GM23338 (cell line): Measurements from ENCODE around the gene IKZF1. TPM values are rescaled to one million over a fixed set of nuclear protein-coding genes. Genes with fewer than 3 reads are reported as not detected.

Experiments used
- ATAC-seq: fragments of 200-7000 bp; cut with Tn5 transposase; 3 replicates; pipeline ENCODE4 v1.9.1; 2020
- DNase-seq: peaks from one replicate; pipeline ENCODE4 v3.0.0-alpha.2; 2015; ENCODE audit warnings: low spot score
- H2AFZ ChIP-seq: fragments of 200-600 bp; sonication (generic); 2 replicates; pipeline ENCODE4 v1.8.0; 2016; ENCODE audit warnings: antibody characterized with exemption, mild to moderate bottlenecking, moderate library complexity
- H3F3A ChIP-seq: fragments of 200-600 bp; sonication (generic); replicated peaks from 2 replicates; pipeline ENCODE4 v1.8.0; 2017; ENCODE audit warnings: antibody characterized with exemption, mixed run types, low read depth
- H3K27ac ChIP-seq: fragments of 200-600 bp; sonication (generic); 2 replicates; pipeline ENCODE4 v1.6.1; 2016; ENCODE audit warnings: low read depth
- H3K27me3 ChIP-seq: fragments of 200-600 bp; sonication (generic); 2 replicates; pipeline ENCODE4 v1.8.0; 2016; ENCODE audit warnings: mild to moderate bottlenecking, mixed run types, moderate library complexity; ENCODE audit not compliant: insufficient read depth
- H3K36me3 ChIP-seq: fragments of 200-600 bp; sonication (generic); 2 replicates; pipeline ENCODE4 v1.8.0; 2016; ENCODE audit warnings: mild to moderate bottlenecking; ENCODE audit not compliant: insufficient read depth
- H3K4me1 ChIP-seq: fragments of 200-600 bp; sonication (generic); 2 replicates; pipeline ENCODE4 v1.8.0; 2016; ENCODE audit warnings: mild to moderate bottlenecking, moderate library complexity; ENCODE audit not compliant: insufficient read depth
- H3K4me2 ChIP-seq: fragments of 200-600 bp; sonication (generic); 2 replicates; pipeline ENCODE4 v1.7.1; 2017; ENCODE audit warnings: mixed run types
- H3K4me3 ChIP-seq: fragments of 200-600 bp; sonication (generic); 2 replicates; pipeline ENCODE4 v1.6.1; 2016; ENCODE audit warnings: mixed run types
- H3K79me2 ChIP-seq: fragments of 200-600 bp; sonication (generic); replicated peaks from 2 replicates; pipeline ENCODE4 v1.8.0; 2017; ENCODE audit warnings: mild to moderate bottlenecking; ENCODE audit not compliant: insufficient read depth
- H3K9me2 ChIP-seq: fragments of 200-600 bp; sonication (generic); 2 replicates; pipeline ENCODE4 v1.8.0; 2017; ENCODE audit not compliant: insufficient read depth
- H4K20me1 ChIP-seq: fragments of 200-600 bp; sonication (generic); replicated peaks from 2 replicates; pipeline ENCODE4 v1.8.0; 2017; ENCODE audit warnings: mild to moderate bottlenecking; ENCODE audit not compliant: insufficient read depth
- H3K27ac Mint-ChIP-seq: 2 replicates; pipeline ENCODE4 v1.8.0; 2020; ENCODE audit warnings: inconsistent platforms, mild to moderate bottlenecking, moderate library complexity, mixed read lengths
- H3K27me3 Mint-ChIP-seq: 3 replicates; pipeline ENCODE4 v1.8.0; 2022; ENCODE audit warnings: low read depth, mild to moderate bottlenecking, moderate library complexity, mixed read lengths, inconsistent platforms; ENCODE audit not compliant: insufficient read depth, poor library complexity
- H3K36me3 Mint-ChIP-seq: 3 replicates; pipeline ENCODE4 v1.8.0; 2021; ENCODE audit warnings: low read depth, mild to moderate bottlenecking, inconsistent platforms, moderate library complexity, mixed read lengths
- H3K4me1 Mint-ChIP-seq: 3 replicates; pipeline ENCODE4 v1.8.0; 2020; ENCODE audit warnings: mild to moderate bottlenecking, inconsistent platforms, mixed read lengths
- H3K4me3 Mint-ChIP-seq: 3 replicates; pipeline ENCODE4 v1.8.0; 2021; ENCODE audit warnings: moderate library complexity, mild to moderate bottlenecking, inconsistent platforms, mixed read lengths
- H3K9me3 Mint-ChIP-seq: 3 replicates; pipeline ENCODE4 v1.8.0; 2020; ENCODE audit warnings: moderate library complexity, mild to moderate bottlenecking, inconsistent platforms, mixed read lengths
- CREB1 ChIP-seq: fragments of 250-450 bp; sonication (Bioruptor Pico); IDR thresholded peaks from 2 replicates; pipeline ENCODE4 v1.5.0; 2020; ENCODE audit warnings: low read depth, mild to moderate bottlenecking, moderate library complexity
- CTCF ChIP-seq, 2 experiments: fragments of 200-600 bp in 1 of 2; sonication (generic) in 1 of 2; conservative IDR thresholded peaks; 2 replicates each; pipeline versions ENCODE4 v1.5.1 to v1.6.1; 2016 to 2017; ENCODE audit warnings: antibody characterized with exemption in 2 of 2, low read depth in 2 of 2, mild to moderate bottlenecking in 2 of 2, moderate library complexity in 1 of 2
- ETS1 ChIP-seq: IDR thresholded peaks from 2 replicates; pipeline ENCODE4 v1.6.1; 2016; ENCODE audit warnings: antibody characterized with exemption
- EZH2 ChIP-seq: fragments of 200-600 bp; sonication (generic); IDR thresholded peaks from one replicate; pipeline ENCODE4 v1.8.0; 2017; ENCODE audit warnings: antibody characterized with exemption, mild to moderate bottlenecking, low read depth; ENCODE audit not compliant: unreplicated experiment
- EZH2phosphoT487 ChIP-seq: fragments of 200-600 bp; sonication (generic); IDR thresholded peaks from one replicate; pipeline ENCODE4 v1.8.1; 2018; ENCODE audit warnings: antibody characterized with exemption; ENCODE audit not compliant: unreplicated experiment
- JUNB ChIP-seq: IDR thresholded peaks from one replicate; pipeline ENCODE4 v1.6.1; 2016; ENCODE audit warnings: antibody characterized with exemption; ENCODE audit not compliant: unreplicated experiment
- NANOG ChIP-seq: IDR thresholded peaks from 2 replicates; pipeline ENCODE4 v1.6.1; 2016; ENCODE audit warnings: antibody characterized with exemption, borderline replicate concordance
- POLR2AphosphoS5 ChIP-seq: IDR thresholded peaks from 2 replicates; pipeline ENCODE4 v1.6.1; 2016; ENCODE audit warnings: antibody characterized with exemption, low read depth
- REST ChIP-seq: IDR thresholded peaks from one replicate; pipeline ENCODE4 v1.6.1; 2018; ENCODE audit warnings: antibody characterized with exemption; ENCODE audit not compliant: unreplicated experiment
- ZNF114 ChIP-seq: fragments of 250-450 bp; sonication (Bioruptor Pico); IDR thresholded peaks from 2 replicates; pipeline ENCODE4 v1.5.0; 2020; ENCODE audit warnings: mild to moderate bottlenecking, moderate library complexity
- ZNF331 ChIP-seq: fragments of 250-450 bp; sonication (Bioruptor Pico); IDR thresholded peaks from 2 replicates; pipeline ENCODE4 v1.5.0; 2020; ENCODE audit warnings: low read depth, mild to moderate bottlenecking, moderate library complexity
- polyA plus RNA-seq: library from polyadenylated mRNA; unstranded; fragments of >200 nt; fragmentation: Nextera tagmentation; extraction: Ambion mirVana; gene quantifications from 2 replicates; pipeline ENCODE4 v1.2.1, GENCODE V29; 2016
- total RNA-seq: library from RNA; depleted of rRNA; stranded (reverse); fragments of >200 nt; shearing (Covaris generic); gene quantifications from 2 replicates; pipeline ENCODE4 v1.2.3, GENCODE V29; 2014

IKZF1 gene
- total and polyA plus RNA-seq, 2 experiments from 2014 or later: 0.57 to 1.8 TPM

- no peaks in the 10 kb centered on the region for H3K36me3 Mint-ChIP-seq
- DNase-seq (no peak), ATAC-seq (no peak)
- H3K4me3 ChIP-seq: no peak overlapping the region
- H2AFZ ChIP-seq: no peak overlapping the region
- no peak overlapping the region for H3K27ac ChIP-seq
- H3F3A ChIP-seq: no peaks in the 10 kb centered on the region
- no peaks in the 10 kb centered on the region for H3K36me3 ChIP-seq
- no peak overlapping the region for H3K4me2 ChIP-seq
- no peaks in the 10 kb centered on the region for H3K9me2 ChIP-seq
- H3K27ac Mint-ChIP-seq: no peak overlapping the region
- H4K20me1 ChIP-seq: no peaks in the 10 kb centered on the region
- H3K9me3 Mint-ChIP-seq: no peaks in the 10 kb centered on the region
- H3K27me3 ChIP-seq: no peaks in the 10 kb centered on the region
- TF ChIP-seq REST (no peak), ETS1 (no peak), EZH2 (no peak), CTCF (conservative IDR thresholded peaks at IDR 0.05; ENCODE audit: low read depth in 2 of 2) (no peak), EZH2phosphoT487 (no peak), POLR2AphosphoS5 (no peak), ZNF331 (CRISPR knock-in tag) (no peak)
- no peaks in the 10 kb centered on the region for H3K79me2 ChIP-seq
- H3K27me3 Mint-ChIP-seq: peaks cover 4% of the 10 kb centered on the region
- no peaks in the 10 kb centered on the region for H3K4me1 ChIP-seq
- no peaks in the 10 kb centered on the region for H3K4me1 Mint-ChIP-seq
- no peak overlapping the region for H3K4me3 Mint-ChIP-seq
Measured at GRCh38 chr7:50396856-50397255, 92.3 kb downstream of the IKZF1 start.

GRCh38 chr7:50397320-50397970 is 92.9 kb downstream of the IKZF1 start:
- H2AFZ ChIP-seq: no peak overlapping the region
- no peak for TF ChIP-seq CTCF (conservative IDR thresholded peaks at IDR 0.05; ENCODE audit: low read depth in 2 of 2)
- TF ChIP-seq REST: no peak
- no peak for TF ChIP-seq JUNB
- no peak for TF ChIP-seq ZNF114 (CRISPR knock-in tag)
- TF ChIP-seq POLR2AphosphoS5: no peak
- TF ChIP-seq NANOG: no peak
- no peak for TF ChIP-seq CREB1 (CRISPR knock-in tag)

More at GRCh38 chr7:50397320-50397970, 92.9 kb downstream of the IKZF1 start:
- no peak overlapping the region for H3K4me2 ChIP-seq
- H3F3A ChIP-seq: no peaks in the 10 kb centered on the region
- no peaks in the 10 kb centered on the region for H3K9me2 ChIP-seq
- Mint-ChIP-seq H3K27ac (no peak overlapping the region), H3K9me3 (no peaks in the 10 kb centered on the region), H3K4me1 (no peaks in the 10 kb centered on the region), H3K36me3 (no peaks in the 10 kb centered on the region), H3K27me3 (peaks cover 4% of the 10 kb centered on the region), H3K4me3 (no peak overlapping the region)
- no peak overlapping the region for H3K27ac ChIP-seq
- H3K36me3 ChIP-seq: no peaks in the 10 kb centered on the region
- DNase-seq (no peak), ATAC-seq (no peak)
- no peaks in the 10 kb centered on the region for H3K4me1 ChIP-seq
- H3K4me3 ChIP-seq: no peak overlapping the region
- no peaks in the 10 kb centered on the region for H3K79me2 ChIP-seq
- no peaks in the 10 kb centered on the region for H4K20me1 ChIP-seq
- no peaks in the 10 kb centered on the region for H3K27me3 ChIP-seq
